PFSK-1 (cell line): Measurements from ENCODE around the gene MS4A15.

Experiments
- FOXP2 ChIP-seq: optimal IDR thresholded peaks from 2 replicates; pipeline ENCODE3; 2011; ENCODE audit warnings: borderline replicate concordance, control low read depth, inconsistent platforms; ENCODE audit not compliant: insufficient read depth; ENCODE audit errors: extremely low read length, extremely low read depth
- POLR2AphosphoS5 ChIP-seq: IDR thresholded peaks from 2 replicates; pipeline ENCODE4 v1.6.1; 2012; ENCODE audit warnings: low read depth, mild to moderate bottlenecking, control low read depth, low read length, moderate library complexity
- SIN3A ChIP-seq: IDR thresholded peaks from 2 replicates; pipeline ENCODE4 v1.6.1; 2012; ENCODE audit warnings: mild to moderate bottlenecking, low read length, moderate library complexity, borderline replicate concordance; ENCODE audit not compliant: insufficient read depth
- TAF1 ChIP-seq: IDR thresholded peaks from 2 replicates; pipeline ENCODE4 v1.6.1; 2012; ENCODE audit warnings: low read length, control low read depth, borderline replicate concordance; ENCODE audit not compliant: insufficient read depth
- TF ChIP-seq, protein P1 (sequence below), 2 experiments: IDR thresholded peaks; 2 replicates each; pipeline versions ENCODE4 v1.6.1 to v1.8.0; 2011 to 2012; ENCODE audit warnings: low read depth in 2 of 2, low read length in 2 of 2, control low read depth in 1 of 2, inconsistent platforms in 1 of 2, mild to moderate bottlenecking in 1 of 2, moderate library complexity in 1 of 2; ENCODE audit not compliant: insufficient read depth in 1 of 2

GRCh38 chr11:60798631-60799030 is 42.0 kb downstream of the MS4A15 start:
- TF ChIP-seq POLR2AphosphoS5 (no peak), TAF1 (no peak), FOXP2 (no peak), SIN3A (no peak)
- TF ChIP-seq, protein P1, sequence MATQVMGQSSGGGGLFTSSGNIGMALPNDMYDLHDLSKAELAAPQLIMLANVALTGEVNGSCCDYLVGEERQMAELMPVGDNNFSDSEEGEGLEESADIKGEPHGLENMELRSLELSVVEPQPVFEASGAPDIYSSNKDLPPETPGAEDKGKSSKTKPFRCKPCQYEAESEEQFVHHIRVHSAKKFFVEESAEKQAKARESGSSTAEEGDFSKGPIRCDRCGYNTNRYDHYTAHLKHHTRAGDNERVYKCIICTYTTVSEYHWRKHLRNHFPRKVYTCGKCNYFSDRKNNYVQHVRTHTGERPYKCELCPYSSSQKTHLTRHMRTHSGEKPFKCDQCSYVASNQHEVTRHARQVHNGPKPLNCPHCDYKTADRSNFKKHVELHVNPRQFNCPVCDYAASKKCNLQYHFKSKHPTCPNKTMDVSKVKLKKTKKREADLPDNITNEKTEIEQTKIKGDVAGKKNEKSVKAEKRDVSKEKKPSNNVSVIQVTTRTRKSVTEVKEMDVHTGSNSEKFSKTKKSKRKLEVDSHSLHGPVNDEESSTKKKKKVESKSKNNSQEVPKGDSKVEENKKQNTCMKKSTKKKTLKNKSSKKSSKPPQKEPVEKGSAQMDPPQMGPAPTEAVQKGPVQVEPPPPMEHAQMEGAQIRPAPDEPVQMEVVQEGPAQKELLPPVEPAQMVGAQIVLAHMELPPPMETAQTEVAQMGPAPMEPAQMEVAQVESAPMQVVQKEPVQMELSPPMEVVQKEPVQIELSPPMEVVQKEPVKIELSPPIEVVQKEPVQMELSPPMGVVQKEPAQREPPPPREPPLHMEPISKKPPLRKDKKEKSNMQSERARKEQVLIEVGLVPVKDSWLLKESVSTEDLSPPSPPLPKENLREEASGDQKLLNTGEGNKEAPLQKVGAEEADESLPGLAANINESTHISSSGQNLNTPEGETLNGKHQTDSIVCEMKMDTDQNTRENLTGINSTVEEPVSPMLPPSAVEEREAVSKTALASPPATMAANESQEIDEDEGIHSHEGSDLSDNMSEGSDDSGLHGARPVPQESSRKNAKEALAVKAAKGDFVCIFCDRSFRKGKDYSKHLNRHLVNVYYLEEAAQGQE (IDR thresholded peaks at IDR 0.05; ENCODE audit: insufficient read depth in 1 of 2, low read depth in 2 of 2, low read length in 2 of 2), result no peak
